ENCODE measurements around the gene TANK.

DNA sequence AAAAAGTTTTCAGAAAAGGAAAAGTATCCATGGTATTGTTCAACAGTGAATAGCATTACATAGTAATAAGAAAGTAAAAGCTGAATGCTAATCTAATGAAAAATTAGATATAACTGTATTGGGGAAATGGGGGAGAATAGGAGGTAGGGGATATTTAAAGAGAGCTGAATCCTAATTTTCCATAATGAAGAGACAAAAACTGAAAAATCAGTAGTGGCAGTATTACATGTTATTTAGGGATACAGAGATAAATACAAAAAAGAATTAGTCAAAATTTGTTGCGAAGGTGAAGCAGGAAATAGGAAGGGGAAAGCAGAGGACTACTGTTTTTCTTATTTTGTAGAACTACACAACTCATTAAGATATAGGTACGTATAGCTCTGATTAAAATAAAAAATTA, 9.1 kb downstream of the TANK start:
- TF ChIP-seq ISL1 (CRISPR knock-in tag; IDR thresholded peaks at IDR 0.05) (no peak), CSDC2 (CRISPR knock-in tag; IDR thresholded peaks at IDR 0.05) (no peak)
